Trophoblast cell (in vitro differentiated cells and primary cell): ENCODE measurements around the gene HOXA6.

ENCODE experiments used
- DNase-seq, 2 donors: peaks; one replicate each; pipeline ENCODE4 v3.0.0-alpha.2; 2016
- H2AFZ ChIP-seq: 2 replicates; pipeline ENCODE4 v1.6.1; 2013; ENCODE audit warnings: low read length, moderate library complexity, mild to moderate bottlenecking; ENCODE audit not compliant: insufficient read depth, poor library complexity
- H2AK5ac ChIP-seq: 2 replicates; pipeline ENCODE4 v1.6.1; 2013; ENCODE audit warnings: mild to moderate bottlenecking, low read length
- H2BK120ac ChIP-seq: 2 replicates; pipeline ENCODE4 v1.6.1; 2013; ENCODE audit warnings: low read length, mild to moderate bottlenecking, moderate library complexity; ENCODE audit not compliant: insufficient read depth, poor library complexity
- H2BK12ac ChIP-seq: 2 replicates; pipeline ENCODE4 v1.6.1; 2013; ENCODE audit warnings: mild to moderate bottlenecking, low read length, moderate library complexity
- H2BK5ac ChIP-seq: 2 replicates; pipeline ENCODE4 v1.6.1; 2013; ENCODE audit warnings: low read length, low read depth, moderate library complexity, mild to moderate bottlenecking; ENCODE audit not compliant: poor library complexity
- H3K14ac ChIP-seq: 2 replicates; pipeline ENCODE4 v1.6.1; 2013; ENCODE audit warnings: mild to moderate bottlenecking, low read length
- H3K18ac ChIP-seq: 2 replicates; pipeline ENCODE4 v1.6.1; 2013; ENCODE audit warnings: mild to moderate bottlenecking, low read length
- H3K23ac ChIP-seq: 2 replicates; pipeline ENCODE4 v1.6.1; 2013; ENCODE audit warnings: low read length
- H3K27ac ChIP-seq: 2 replicates; pipeline ENCODE4 v1.5.1; 2013; ENCODE audit warnings: low read depth, mild to moderate bottlenecking, inconsistent platforms, low read length, moderate library complexity
- H3K27me3 ChIP-seq: 2 replicates; pipeline ENCODE4 v1.6.1; 2013; ENCODE audit warnings: inconsistent platforms, mild to moderate bottlenecking, low read length, moderate library complexity; ENCODE audit not compliant: insufficient read depth
- H3K36me3 ChIP-seq, 2 experiments: 1 replicate in 1 of 2; 2 replicates in 1 of 2; pipeline ENCODE4 v1.6.1; 2013; ENCODE audit warnings: low read length in 2 of 2, mild to moderate bottlenecking in 2 of 2, moderate library complexity in 1 of 2; ENCODE audit not compliant: insufficient read depth in 2 of 2, control insufficient read depth in 1 of 2
- H3K4ac ChIP-seq: 2 replicates; pipeline ENCODE4 v1.6.1; 2013; ENCODE audit warnings: low read depth, mild to moderate bottlenecking, low read length, moderate library complexity
- H3K4me1 ChIP-seq, 2 experiments: 1 replicate in 1 of 2; 2 replicates in 1 of 2; pipeline ENCODE4 v1.6.1; 2013; ENCODE audit warnings: low read length in 2 of 2, mild to moderate bottlenecking in 2 of 2, moderate library complexity in 1 of 2; ENCODE audit not compliant: insufficient read depth in 2 of 2, control insufficient read depth in 1 of 2
- H3K4me2 ChIP-seq: 2 replicates; pipeline ENCODE4 v1.6.1; 2013; ENCODE audit warnings: inconsistent platforms, mild to moderate bottlenecking, low read length, moderate library complexity
- H3K4me3 ChIP-seq: 2 replicates; pipeline ENCODE4 v1.5.1; 2013; ENCODE audit warnings: mild to moderate bottlenecking, low read depth, low read length, inconsistent platforms
- H3K79me1 ChIP-seq: one replicate; pipeline ENCODE4 v1.6.1; 2013; ENCODE audit warnings: low read length
- H3K79me2 ChIP-seq: 2 replicates; pipeline ENCODE4 v1.6.1; 2013; ENCODE audit warnings: low read length, mild to moderate bottlenecking; ENCODE audit not compliant: control insufficient read depth, insufficient read depth, poor library complexity
- H3K9ac ChIP-seq: 2 replicates; pipeline ENCODE4 v1.6.1; 2013; ENCODE audit warnings: mild to moderate bottlenecking, low read length
- H3K9me3 ChIP-seq: 2 replicates; pipeline ENCODE4 v1.6.1; 2013; ENCODE audit warnings: low read depth, mild to moderate bottlenecking, control low read depth, inconsistent platforms, low read length; ENCODE audit not compliant: insufficient read depth
- H4K12ac ChIP-seq: 2 replicates; pipeline ENCODE4 v1.6.1; 2013; ENCODE audit warnings: low read depth, mild to moderate bottlenecking, low read length, moderate library complexity
- H4K8ac ChIP-seq: 2 replicates; pipeline ENCODE4 v1.6.1; 2013; ENCODE audit warnings: low read depth, mild to moderate bottlenecking, low read length, moderate library complexity
- H4K91ac ChIP-seq: one replicate; pipeline ENCODE4 v1.6.1; 2013; ENCODE audit warnings: low read depth, mild to moderate bottlenecking, low read length, moderate library complexity
- WGBS: extraction: QIAGEN DNeasy Blood & Tissue Kit; methylation state at CpG from one replicate; pipeline ENCODE4 v1.1.7; 2013; ENCODE audit warnings: missing lambda C conversion rate; ENCODE audit not compliant: insufficient read length, insufficient coverage; ENCODE audit errors: extremely low coverage; 5-methylcytosine and 5-hydroxymethylcytosine counted together

The HOXA6 gene

DNA sequence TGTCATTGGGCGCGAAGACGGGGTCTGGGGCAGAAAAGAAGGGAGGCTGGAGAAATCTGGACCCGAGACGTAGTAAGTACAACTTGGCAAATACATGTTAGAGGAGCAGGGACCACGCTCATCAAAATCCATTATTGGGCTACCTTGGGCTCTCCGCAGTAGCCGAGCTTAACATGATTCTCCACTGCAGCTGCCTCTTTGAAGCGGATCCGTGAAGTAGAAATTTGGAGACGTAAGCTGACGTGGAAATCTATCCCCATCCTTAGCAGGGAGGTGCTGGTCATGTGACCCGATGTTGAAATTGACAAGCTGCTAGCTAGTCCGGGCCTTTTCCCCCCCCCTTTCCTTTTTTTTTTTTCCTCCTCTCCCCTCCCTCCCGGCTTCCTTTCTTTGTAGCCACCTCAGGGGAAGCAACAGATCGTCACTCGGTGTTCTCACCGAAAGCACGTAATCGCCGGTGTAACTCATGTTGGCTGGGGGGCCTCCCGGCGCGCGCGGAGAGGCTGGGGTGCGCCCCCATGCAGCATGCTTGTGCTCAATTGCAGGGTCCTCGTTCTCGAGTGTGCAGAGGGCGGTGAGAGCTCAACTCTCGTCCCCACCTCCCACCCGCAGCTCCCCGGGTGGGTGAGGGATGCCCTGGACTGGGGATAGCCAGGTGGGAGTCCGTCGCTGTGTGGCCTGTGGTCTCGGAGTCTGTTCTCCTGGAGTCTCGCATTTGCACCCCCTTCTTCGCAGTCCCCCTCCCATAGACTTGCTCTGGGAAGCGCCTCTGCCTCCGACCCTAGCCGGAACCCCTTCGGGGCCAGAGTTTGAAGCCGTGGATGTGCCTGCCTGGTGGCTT is 37.7 kb upstream of the HOXA6 start, which contains the start of gene HOXA11:
TSS of gene HOXA11 (minus strand) at position 220 of the 841 bp plus-strand sequence. CDS start at position 132, 88 bp downstream.
- H3K27me3 ChIP-seq, result peaks cover 87% of the 10 kb centered on the region
- no peak within 1 kb of the TSS for H4K91ac ChIP-seq
- H4K8ac ChIP-seq, result no peak within 1 kb of the TSS
- H2AFZ ChIP-seq, result peak within 1 kb of the TSS; percentile 30
- DNase-seq, result no peak
- H3K4me3 ChIP-seq, result peak within 1 kb of the TSS; percentile 49
- H3K9ac ChIP-seq, result no peak within 1 kb of the TSS
- peak within 1 kb of the TSS; percentile 64 for H3K4me2 ChIP-seq
- no peak within 1 kb of the TSS for H2AK5ac ChIP-seq
- no peaks in the 10 kb centered on the region for H3K79me2 ChIP-seq
- H2BK120ac ChIP-seq, result no peak within 1 kb of the TSS
- H3K14ac ChIP-seq, result no peak within 1 kb of the TSS
- no peak within 1 kb of the TSS for H3K4ac ChIP-seq
- H3K18ac ChIP-seq, result no peak within 1 kb of the TSS
- H2BK5ac ChIP-seq, result no peak within 1 kb of the TSS
- H3K9me3 ChIP-seq, result peaks cover 23% of the 10 kb centered on the region
- no peak within 1 kb of the TSS for H2BK12ac ChIP-seq
- H3K79me1 ChIP-seq, result peaks cover 3% of the 10 kb centered on the region
- H4K12ac ChIP-seq, result no peak within 1 kb of the TSS
- H3K4me1 ChIP-seq, result peaks cover 29 to 30% of the 10 kb centered on the region in 2 experiments
- no peak within 1 kb of the TSS for H3K23ac ChIP-seq
- no CpG with 5 or more reads among the region's 43 CpGs for WGBS
- H3K36me3 ChIP-seq, result no peaks in the 10 kb centered on the region
- no peak within 1 kb of the TSS for H3K27ac ChIP-seq

GRCh38 chr7:27184337-27185012 is 36.9 kb upstream of the HOXA6 start:
- DNase-seq, result peak in 1 of 2 donors; percentile 39
- Histone ChIP-seq H3K4me1 (peaks cover 30 to 32% of the 10 kb centered on the region in 2 experiments), H3K9me3 (peaks cover 20% of the 10 kb centered on the region), H3K79me2 (no peaks in the 10 kb centered on the region), H2AK5ac (no peak overlapping the region), H2BK120ac (no peak overlapping the region), H2AFZ (peak overlapping the region; percentile 30), H3K79me1 (peaks cover 3% of the 10 kb centered on the region), H4K91ac (no peak overlapping the region), H3K4me3 (peak overlapping the region; percentile 49), H3K9ac (no peak overlapping the region), H2BK12ac (no peak overlapping the region), H3K27me3 (peaks cover 86% of the 10 kb centered on the region), H4K12ac (no peak overlapping the region), H3K23ac (no peak overlapping the region), H3K4me2 (peak overlapping the region; percentile 64), H2BK5ac (no peak overlapping the region), H3K36me3 (no peaks in the 10 kb centered on the region), H3K14ac (no peak overlapping the region), H3K27ac (no peak overlapping the region), H3K18ac (no peak overlapping the region), H4K8ac (no peak overlapping the region), H3K4ac (no peak overlapping the region)
- no CpG with 5 or more reads among the region's 72 CpGs for WGBS

- Histone ChIP-seq H3K9ac (no peak overlapping the region), H2AFZ (no peak overlapping the region), H4K12ac (no peak overlapping the region), H3K9me3 (peaks cover 22% of the 10 kb centered on the region), H3K4ac (no peak overlapping the region), H3K79me1 (peaks cover 3% of the 10 kb centered on the region), H3K23ac (no peak overlapping the region), H3K4me3 (no peak overlapping the region), H3K79me2 (no peaks in the 10 kb centered on the region), H4K8ac (peak overlapping the region; percentile 39), H3K14ac (no peak overlapping the region), H3K27ac (no peak overlapping the region), H3K36me3 (no peaks in the 10 kb centered on the region), H3K4me1 (peaks cover 27% of the 10 kb centered on the region in 2 experiments), H2AK5ac (no peak overlapping the region), H2BK120ac (no peak overlapping the region), H2BK12ac (no peak overlapping the region), H3K27me3 (peaks cover 86% of the 10 kb centered on the region), H3K18ac (no peak overlapping the region), H3K4me2 (peak overlapping the region; percentile 64), H4K91ac (no peak overlapping the region), H2BK5ac (no peak overlapping the region)
- no CpG with 5 or more reads among the region's 30 CpGs for WGBS
- DNase-seq, result peak in 1 of 2 donors; percentile 31
These were observed 36.2 kb upstream of the HOXA6 start for GRCh38 chr7:27183682-27184336.

DNA sequence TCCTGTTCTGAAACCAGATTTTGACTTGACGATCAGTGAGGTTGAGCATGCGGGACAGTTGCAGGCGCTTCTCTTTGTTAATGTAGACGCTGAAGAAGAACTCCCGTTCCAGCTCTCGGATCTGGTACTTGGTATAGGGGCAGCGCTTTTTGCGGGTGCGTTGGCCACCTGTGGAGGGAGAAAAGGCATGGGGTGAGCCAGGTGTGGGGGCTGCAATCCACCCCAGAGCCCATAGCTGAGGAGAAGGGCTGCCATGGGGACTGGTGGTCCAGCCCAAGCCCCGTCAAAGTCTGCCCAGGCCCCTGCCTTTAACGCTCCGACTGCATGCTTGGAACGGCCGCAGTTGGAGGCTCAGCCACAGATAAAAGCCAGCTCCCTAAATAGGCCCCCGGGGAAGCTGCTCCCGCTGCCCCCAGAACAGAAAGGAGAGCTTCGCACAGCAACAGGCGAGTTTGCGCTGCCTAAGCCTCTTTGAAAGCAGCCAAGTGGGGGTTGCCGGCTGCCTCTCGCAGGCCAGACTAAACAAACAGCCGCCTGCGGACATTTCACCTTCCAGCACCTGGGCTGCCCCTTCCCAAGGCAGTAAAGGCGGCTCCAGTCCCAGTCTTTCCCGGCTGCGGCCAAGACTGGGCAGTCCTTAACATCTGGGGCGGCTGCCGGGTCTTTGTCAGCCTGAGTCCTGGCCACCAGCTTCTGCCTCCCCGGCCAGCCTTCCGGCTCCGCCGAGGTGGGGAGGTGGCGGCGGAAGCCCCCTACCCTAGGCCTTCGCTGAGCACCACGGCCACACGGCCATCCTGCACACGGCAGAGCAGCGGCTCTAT is 35.5 kb upstream of the HOXA6 start:
- Histone ChIP-seq H3K18ac (no peak overlapping the region), H3K79me1 (no peaks in the 10 kb centered on the region), H3K27ac (no peak overlapping the region), H2BK5ac (no peak overlapping the region), H3K4me1 (peaks cover 19 to 21% of the 10 kb centered on the region in 2 experiments), H4K12ac (no peak overlapping the region), H3K9ac (peak overlapping the region; percentile 21), H3K36me3 (no peaks in the 10 kb centered on the region), H2AFZ (no peak overlapping the region), H3K79me2 (no peaks in the 10 kb centered on the region), H3K27me3 (peaks cover 83% of the 10 kb centered on the region), H4K8ac (no peak overlapping the region), H3K9me3 (peaks cover 19% of the 10 kb centered on the region), H3K4ac (no peak overlapping the region), H2AK5ac (no peak overlapping the region), H4K91ac (no peak overlapping the region), H3K23ac (no peak overlapping the region), H2BK12ac (no peak overlapping the region), H3K14ac (no peak overlapping the region), H2BK120ac (no peak overlapping the region), H3K4me3 (no peak overlapping the region), H3K4me2 (peak overlapping the region; percentile 52)
- WGBS, result no CpG with 5 or more reads among the region's 39 CpGs
- DNase-seq, result no peak
